Measurements from ENCODE around the gene RBM33. TPM values are rescaled to one million over a fixed set of nuclear protein-coding genes. Genes with fewer than 3 reads are reported as not detected.

Gene RBM33
- total and polyA plus RNA-seq, 2 of the 13 experiments (the other 11 are each of a cell fraction or from before 2014, with no cell fraction given) = 12.4 to 28.9 TPM

DNA sequence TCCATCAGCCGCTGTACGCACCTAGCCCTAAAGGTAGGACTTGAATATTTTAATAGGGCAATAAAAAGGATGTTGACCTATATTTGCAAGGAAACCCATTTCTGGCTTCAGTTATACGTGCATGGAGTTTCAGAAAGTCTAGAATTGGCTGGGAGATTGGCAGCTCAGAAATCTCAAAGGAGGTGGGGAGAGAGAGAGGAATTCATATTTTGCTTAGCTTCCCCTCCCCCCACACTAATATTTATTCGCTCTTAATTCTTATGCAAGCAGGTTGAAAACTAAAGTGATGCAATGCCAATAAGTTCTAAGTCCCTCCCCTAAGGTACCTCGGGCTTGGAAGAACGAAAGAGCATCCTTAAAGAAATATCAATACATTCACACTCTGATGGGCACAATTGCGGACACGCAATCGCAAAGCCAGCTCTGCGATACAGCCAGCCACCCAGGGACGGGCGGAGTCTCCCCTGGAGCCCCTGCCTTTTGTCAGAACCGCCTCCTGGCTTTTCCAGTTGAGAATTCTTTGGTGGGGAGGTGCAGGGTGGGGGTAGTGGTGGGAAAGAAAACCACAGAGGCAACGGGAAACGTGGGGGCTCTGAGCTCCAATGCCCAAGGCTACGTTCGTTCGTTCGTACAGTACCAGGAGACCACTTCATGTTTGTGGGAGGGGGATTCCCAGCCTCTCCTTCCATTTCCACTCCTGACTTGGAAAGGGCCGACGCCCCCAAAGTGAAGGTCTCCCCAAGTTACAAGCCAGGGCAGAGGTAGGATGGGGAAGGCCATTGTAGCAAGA is 166.5 kb downstream of the RBM33 start:
- Histone ChIP-seq H3K27ac (ENCODE audit: extremely low read length, insufficient read depth, low read length) (no peak overlapping the region), H3K36me3 (replicated peaks in 1 of 2; ENCODE audit: control insufficient read depth in 1 of 2, insufficient read depth in 2 of 2, low read length in 2 of 2) (no peaks in the 10 kb centered on the region), H3K27me3 (ENCODE audit: control insufficient read depth in 1 of 2, insufficient read depth in 2 of 2, low read length in 2 of 2) (peaks cover 7 to 51% of the 10 kb centered on the region in 2 experiments; a peak in 4 of 5 replicates), H3K79me2 (ENCODE audit: insufficient read depth, low read length) (no peaks in the 10 kb centered on the region), H3K4me1 (ENCODE audit: insufficient read depth, low read length) (peaks cover 59% of the 10 kb centered on the region), H3K4me3 (replicated peaks in 1 of 3; ENCODE audit: insufficient read depth in 1 of 3, low read depth in 2 of 3, low read length in 3 of 3) (peak overlapping the region; percentile 63 to 90 (median 81); a peak in 4 of 6 replicates), H4K20me1 (ENCODE audit: insufficient read depth, low read length) (peaks cover 5% of the 10 kb centered on the region; the same call in 1 of the 2 replicates), H3K9ac (ENCODE audit: insufficient read depth, low read depth, low read length) (no peak overlapping the region), H3K9me3 (ENCODE audit: low read length) (no peaks in the 10 kb centered on the region), H2AFZ (ENCODE audit: low read length) (no peak overlapping the region), H3K4me2 (ENCODE audit: low read depth, low read length) (peak overlapping the region; percentile 94)
- no peak for ATAC-seq
- in situ Hi-C loops (cut with HindIII; ENCODE audit: extremely low pct_ligation_motif_present, low pct_unique_long_range_greater_than_20kb) = loop anchor here (5.0 to 25.0 kb wide), 3 partner anchors 154 to 826 kb away; partner anchors contain the start of gene RNF32
- POLR2A ChIA-PET = interaction anchor here (0.9 to 3.0 kb wide), 3 partner anchors 141 to 804 kb away, joined by 3 to 17 read pairs (median 5); no protein-coding TSS in a partner anchor
- no TSS peak for BruUV-seq (replicated peaks)
- no peak for FAIRE-seq
- CTCF ChIA-PET (ENCODE audit: low intra/inter-chr PET ratio, low total read pairs) = no interaction called here
- TF ChIP-seq, protein P1, sequence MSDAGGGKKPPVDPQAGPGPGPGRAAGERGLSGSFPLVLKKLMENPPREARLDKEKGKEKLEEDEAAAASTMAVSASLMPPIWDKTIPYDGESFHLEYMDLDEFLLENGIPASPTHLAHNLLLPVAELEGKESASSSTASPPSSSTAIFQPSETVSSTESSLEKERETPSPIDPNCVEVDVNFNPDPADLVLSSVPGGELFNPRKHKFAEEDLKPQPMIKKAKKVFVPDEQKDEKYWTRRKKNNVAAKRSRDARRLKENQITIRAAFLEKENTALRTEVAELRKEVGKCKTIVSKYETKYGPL (CRISPR knock-in tag; IDR thresholded peaks at IDR 0.05) = no peak
- no peak for TF ChIP-seq ZNF337 (CRISPR knock-in tag; IDR thresholded peaks at IDR 0.05; ENCODE audit: borderline replicate concordance, low read depth)
- TF ChIP-seq ZC3H4 (CRISPR knock-in tag; IDR thresholded peaks at IDR 0.05; ENCODE audit: borderline replicate concordance) = no peak
- TF ChIP-seq ZNF646 (CRISPR knock-in tag; IDR thresholded peaks at IDR 0.05) = 0 out of 2 replicates have a peak, but pooled peaks have one; percentile 15
- TF ChIP-seq PAF1 (CRISPR knock-in tag; IDR thresholded peaks at IDR 0.05) = no peak
- TF ChIP-seq CCAR2 (optimal IDR thresholded peaks at IDR 0.05; ENCODE audit: low read depth, low read length) = no peak
- intact Hi-C loops (cut with micrococcal nuclease; ENCODE audit: unreplicated experiment) = loop anchor here (5.0 kb wide), 2 partner anchors 661 to 1006 kb away; no protein-coding TSS in a partner anchor
- 30% methylated on average over 19 of the region's 21 CpGs for WGBS (ENCODE audit: low lambda C conversion rate)
- DNase-seq (ENCODE audit: low spot score) = no peak
